Suprapubic skin (tissue), 4 donors: ENCODE data around the gene ZNF598. TPM values are rescaled to one million over a fixed set of nuclear protein-coding genes. Genes with fewer than 3 reads are reported as not detected.

Experiments used
- DNase-seq, 2 donors: peaks; one replicate each; pipeline ENCODE4 v3.0.0-alpha.2; 2019; ENCODE audit warnings: low spot score in 2 of 2
- H3K27ac ChIP-seq: fragments of 200-600 bp; sonication (generic); one replicate; pipeline ENCODE4 v1.5.1; 2019
- H3K27me3 ChIP-seq: fragments of 200-600 bp; sonication (generic); one replicate; pipeline ENCODE4 v1.5.1; 2019
- H3K36me3 ChIP-seq: fragments of 200-600 bp; sonication (generic); one replicate; pipeline ENCODE4 v1.5.1; 2019
- H3K4me1 ChIP-seq: fragments of 200-600 bp; sonication (generic); one replicate; pipeline ENCODE4 v1.5.1; 2019
- H3K4me3 ChIP-seq: fragments of 200-600 bp; sonication (generic); one replicate; pipeline ENCODE4 v1.5.1; 2019; ENCODE audit warnings: mild to moderate bottlenecking
- H3K9me3 ChIP-seq: fragments of 200-600 bp; sonication (generic); one replicate; pipeline ENCODE4 v1.5.1; 2019
- CTCF ChIP-seq, 2 donors: fragments of 200-600 bp in 1 of 2; fragments of 450-650 bp in 1 of 2; sonication (generic) in 1 of 2; IDR thresholded peaks; one replicate each; pipeline ENCODE4 v1.5.1; 2016 to 2019; ENCODE audit warnings: antibody characterized with exemption in 2 of 2, mild to moderate bottlenecking in 1 of 2, moderate library complexity in 1 of 2
- EP300 ChIP-seq: sonication (generic); formaldehyde crosslinking; IDR thresholded peaks from one replicate; pipeline ENCODE4 v1.6.1; 2017; ENCODE audit warnings: antibody characterized with exemption
- POLR2A ChIP-seq, 2 donors: fragments of 450-650 bp; IDR thresholded peaks; one replicate each; pipeline ENCODE4 v1.6.1; 2017; ENCODE audit warnings: antibody characterized with exemption in 2 of 2, mild to moderate bottlenecking in 2 of 2, moderate library complexity in 2 of 2
- POLR2AphosphoS5 ChIP-seq, 3 donors: sonication (generic); formaldehyde crosslinking; IDR thresholded peaks; one replicate each; pipeline ENCODE4 v1.6.1; 2017; ENCODE audit warnings: antibody characterized with exemption in 3 of 3
- WGBS: methylation state at CpG from one replicate; pipeline ENCODE4 v1.1.5; 2018; 5-methylcytosine and 5-hydroxymethylcytosine counted together
- total RNA-seq, 4 donors: library from RNA; depleted of rRNA; stranded (reverse); fragments of >200 nt; gene quantifications; one replicate each; pipeline ENCODE4 v1.1.0, GENCODE V29; 2016

The ZNF598 gene
- total RNA-seq, 4 donors from 2014 or later, result 69.4 to 103 (median 84.0) TPM

- H3K27ac ChIP-seq, result peak overlapping the region; percentile 23
- peaks cover 43% of the 10 kb centered on the region for H3K4me1 ChIP-seq
- TF ChIP-seq CTCF (IDR thresholded peaks at IDR 0.05) (no peak), POLR2AphosphoS5 (IDR thresholded peaks at IDR 0.05) (no peak), EP300 (no peak), POLR2A (IDR thresholded peaks at IDR 0.05) (no peak)
- H3K27me3 ChIP-seq, result no peaks in the 10 kb centered on the region
- H3K9me3 ChIP-seq, result no peaks in the 10 kb centered on the region
- H3K4me3 ChIP-seq, result peak overlapping the region; percentile 75
- WGBS, result 49% methylated on average over 3 of the region's 76 CpGs
- no peak for DNase-seq
- H3K36me3 ChIP-seq, result no peaks in the 10 kb centered on the region
Measured at GRCh38 chr16:2027024-2028010, 17.7 kb upstream of the ZNF598 start.

- DNase-seq, result no peak
- H3K27ac ChIP-seq, result peak within 1 kb of the TSS; percentile 23
- no peak for TF ChIP-seq EP300
- no peak for TF ChIP-seq CTCF (IDR thresholded peaks at IDR 0.05)
- TF ChIP-seq POLR2AphosphoS5 (IDR thresholded peaks at IDR 0.05), result no peak
- no peak for TF ChIP-seq POLR2A (IDR thresholded peaks at IDR 0.05)
- peak within 1 kb of the TSS; percentile 75 for H3K4me3 ChIP-seq
- WGBS, result 85% methylated on average over 2 of the region's 59 CpGs
- peaks cover 3% of the 10 kb centered on the region for H3K27me3 ChIP-seq
- no peaks in the 10 kb centered on the region for H3K9me3 ChIP-seq
- H3K36me3 ChIP-seq, result no peaks in the 10 kb centered on the region
- H3K4me1 ChIP-seq, result peaks cover 43% of the 10 kb centered on the region
Measured at GRCh38 chr16:2026461-2027023, 16.9 kb upstream of the ZNF598 start, which contains the start of gene NHERF2. Gene NHERF2 (plus strand): TSS chr16:2026902. CDS start chr16:2027006, 104 bp downstream.

- H3K4me3 ChIP-seq, result peak overlapping the region; percentile 75
- H3K9me3 ChIP-seq, result no peaks in the 10 kb centered on the region
- WGBS, result 81% methylated on average over 11 of the region's 16 CpGs
- H3K27me3 ChIP-seq, result peaks cover 9% of the 10 kb centered on the region
- H3K27ac ChIP-seq, result no peak overlapping the region
- H3K4me1 ChIP-seq, result peaks cover 43% of the 10 kb centered on the region
- TF ChIP-seq CTCF (IDR thresholded peaks at IDR 0.05) (no peak), POLR2A (IDR thresholded peaks at IDR 0.05) (no peak), POLR2AphosphoS5 (IDR thresholded peaks at IDR 0.05) (no peak), EP300 (no peak)
- DNase-seq, result no peak
- H3K36me3 ChIP-seq, result no peaks in the 10 kb centered on the region
Measured at GRCh38 chr16:2025878-2026460, 16.3 kb upstream of the ZNF598 start.

- H3K36me3 ChIP-seq, result no peaks in the 10 kb centered on the region
- peaks cover 49% of the 10 kb centered on the region for H3K4me1 ChIP-seq
- H3K4me3 ChIP-seq, result no peak overlapping the region
- WGBS, result 100% methylated on average over 2 of the region's 14 CpGs
- peaks cover 16% of the 10 kb centered on the region for H3K27me3 ChIP-seq
- TF ChIP-seq POLR2AphosphoS5 (IDR thresholded peaks at IDR 0.05) (no peak), POLR2A (IDR thresholded peaks at IDR 0.05) (no peak), EP300 (no peak), CTCF (IDR thresholded peaks at IDR 0.05) (no peak)
- no peak for DNase-seq
- H3K9me3 ChIP-seq, result no peaks in the 10 kb centered on the region
- H3K27ac ChIP-seq, result no peak overlapping the region
Measured at GRCh38 chr16:2025251-2025650, 15.6 kb upstream of the ZNF598 start.

GRCh38 chr16:2024032-2024420 is 14.4 kb upstream of the ZNF598 start:
- Histone ChIP-seq H3K27ac (no peak overlapping the region), H3K4me3 (peak overlapping the region; percentile 30), H3K4me1 (peaks cover 58% of the 10 kb centered on the region), H3K36me3 (no peaks in the 10 kb centered on the region), H3K27me3 (peaks cover 28% of the 10 kb centered on the region), H3K9me3 (no peaks in the 10 kb centered on the region)
- TF ChIP-seq EP300 (no peak), POLR2A (IDR thresholded peaks at IDR 0.05) (no peak), CTCF (IDR thresholded peaks at IDR 0.05) (no peak), POLR2AphosphoS5 (IDR thresholded peaks at IDR 0.05) (no peak)
- 91% methylated on average over 12 of the region's 12 CpGs for WGBS
- no peak for DNase-seq
